NCI-H82 (cell line): ENCODE results near the gene TRIM54.
A peak's percentile ranks its signal among the peaks of the same experiment; 100 is the strongest.
"Not testable (repeated sequence)": the region's sequence is repeated elsewhere in the genome, so short reads cannot be mapped to it uniquely, and the experiment has no call there.

Source experiments
- DNase-seq: peaks from one replicate; lab custom pipeline; 2025; lab: John Stamatoyannopoulos, UW

TRIM54 gene

GRCh38 chr2:27258051-27258450, 24.2 kb upstream of the TRIM54 start:
- DNase-seq: no peak

GRCh38 chr2:27261241-27261925, 20.8 kb upstream of the TRIM54 start:
- no peak for DNase-seq

GRCh38 chr2:27261926-27262298, 20.3 kb upstream of the TRIM54 start:
- no peak for DNase-seq

- DNase-seq: peak; percentile 73
Measured at GRCh38 chr2:27262379-27263286, 19.6 kb upstream of the TRIM54 start, which contains the start of gene SLC30A3. SLC30A3 (minus strand) TSS chr2:27263047; CDS start chr2:27262906, 141 bp downstream.

- peak; percentile 69 for DNase-seq
Measured at GRCh38 chr2:27263287-27264252, 18.7 kb upstream of the TRIM54 start.

GRCh38 chr2:27264253-27264752, 17.9 kb upstream of the TRIM54 start:
- DNase-seq: peak; percentile 71

GRCh38 chr2:27264753-27265535, 17.3 kb upstream of the TRIM54 start:
- DNase-seq: peak; percentile 88

GRCh38 chr2:27265536-27265870, 16.7 kb upstream of the TRIM54 start:
- no peak for DNase-seq

- not testable (repeated sequence) for DNase-seq
Measured at GRCh38 chr2:27268296-27268695, 13.9 kb upstream of the TRIM54 start.

- no peak for DNase-seq
Measured at GRCh38 chr2:27270131-27270530, 12.1 kb upstream of the TRIM54 start.

GRCh38 chr2:27270670-27271069, 11.6 kb upstream of the TRIM54 start:
- no peak for DNase-seq

- DNase-seq: no peak
Measured at GRCh38 chr2:27271631-27272340, 10.4 kb upstream of the TRIM54 start.

- DNase-seq: peak; percentile 68
Measured at GRCh38 chr2:27272537-27273522, 9.4 kb upstream of the TRIM54 start.

- DNase-seq: no peak
Measured at GRCh38 chr2:27275211-27276150, 6.7 kb upstream of the TRIM54 start, which contains the start of gene DNAJC5G. DNAJC5G (plus strand) TSS chr2:27275433; CDS start chr2:27276729, 1,296 bp downstream.

- no peak for DNase-seq
Measured at GRCh38 chr2:27278010-27278409, 4.2 kb upstream of the TRIM54 start.

- no peak for DNase-seq
Measured at GRCh38 chr2:27280826-27281225, 1.4 kb upstream of the TRIM54 start.

- no peak for DNase-seq
Measured at GRCh38 chr2:27281442-27281841, 787 bp upstream of the TRIM54 start.

- DNase-seq: peak; percentile 78
Measured at GRCh38 chr2:27282892-27283291, 663 bp downstream of the TRIM54 start.
